Neural cell (in vitro differentiated cells): ENCODE measurements around the gene PLXNC1.

ENCODE experiments used
- TAF1 ChIP-seq: IDR thresholded peaks from 2 replicates; pipeline ENCODE4 v1.6.1; 2012; ENCODE audit warnings: low read depth
- TF ChIP-seq, protein P1 (sequence below): fragments of 450-650 bp; IDR thresholded peaks from 2 replicates; pipeline ENCODE4 v1.5.1; 2014; ENCODE audit warnings: antibody characterized with exemption, mild to moderate bottlenecking, moderate library complexity; ENCODE audit not compliant: poor library complexity, severe bottlenecking
- TF ChIP-seq, protein P2 (sequence below): IDR thresholded peaks from 2 replicates; pipeline ENCODE4 v1.6.1; 2012; ENCODE audit warnings: borderline replicate concordance

DNA sequence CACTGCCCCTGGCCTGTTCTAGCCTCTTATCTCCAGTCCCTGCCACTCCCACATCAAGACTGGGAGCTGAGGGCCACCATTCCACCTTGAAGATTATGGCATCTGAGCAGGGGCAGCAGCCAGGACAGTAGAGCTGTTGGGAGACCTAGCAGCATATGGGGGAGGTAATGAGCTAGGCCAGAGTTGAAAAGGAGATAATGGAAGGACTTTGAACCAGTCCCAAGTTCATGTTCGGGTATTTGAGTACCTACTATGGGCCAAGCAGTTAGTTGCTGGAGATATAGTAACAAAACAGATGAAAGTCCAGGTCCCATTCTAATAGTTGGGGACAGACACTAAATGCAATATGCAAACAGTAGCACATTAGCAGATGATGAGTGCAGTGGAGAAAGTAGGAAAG lies 151.5 kb downstream of the PLXNC1 start:
- TF ChIP-seq TAF1: no peak
- TF ChIP-seq, protein P1, sequence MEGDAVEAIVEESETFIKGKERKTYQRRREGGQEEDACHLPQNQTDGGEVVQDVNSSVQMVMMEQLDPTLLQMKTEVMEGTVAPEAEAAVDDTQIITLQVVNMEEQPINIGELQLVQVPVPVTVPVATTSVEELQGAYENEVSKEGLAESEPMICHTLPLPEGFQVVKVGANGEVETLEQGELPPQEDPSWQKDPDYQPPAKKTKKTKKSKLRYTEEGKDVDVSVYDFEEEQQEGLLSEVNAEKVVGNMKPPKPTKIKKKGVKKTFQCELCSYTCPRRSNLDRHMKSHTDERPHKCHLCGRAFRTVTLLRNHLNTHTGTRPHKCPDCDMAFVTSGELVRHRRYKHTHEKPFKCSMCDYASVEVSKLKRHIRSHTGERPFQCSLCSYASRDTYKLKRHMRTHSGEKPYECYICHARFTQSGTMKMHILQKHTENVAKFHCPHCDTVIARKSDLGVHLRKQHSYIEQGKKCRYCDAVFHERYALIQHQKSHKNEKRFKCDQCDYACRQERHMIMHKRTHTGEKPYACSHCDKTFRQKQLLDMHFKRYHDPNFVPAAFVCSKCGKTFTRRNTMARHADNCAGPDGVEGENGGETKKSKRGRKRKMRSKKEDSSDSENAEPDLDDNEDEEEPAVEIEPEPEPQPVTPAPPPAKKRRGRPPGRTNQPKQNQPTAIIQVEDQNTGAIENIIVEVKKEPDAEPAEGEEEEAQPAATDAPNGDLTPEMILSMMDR: no peak
- TF ChIP-seq, protein P2, sequence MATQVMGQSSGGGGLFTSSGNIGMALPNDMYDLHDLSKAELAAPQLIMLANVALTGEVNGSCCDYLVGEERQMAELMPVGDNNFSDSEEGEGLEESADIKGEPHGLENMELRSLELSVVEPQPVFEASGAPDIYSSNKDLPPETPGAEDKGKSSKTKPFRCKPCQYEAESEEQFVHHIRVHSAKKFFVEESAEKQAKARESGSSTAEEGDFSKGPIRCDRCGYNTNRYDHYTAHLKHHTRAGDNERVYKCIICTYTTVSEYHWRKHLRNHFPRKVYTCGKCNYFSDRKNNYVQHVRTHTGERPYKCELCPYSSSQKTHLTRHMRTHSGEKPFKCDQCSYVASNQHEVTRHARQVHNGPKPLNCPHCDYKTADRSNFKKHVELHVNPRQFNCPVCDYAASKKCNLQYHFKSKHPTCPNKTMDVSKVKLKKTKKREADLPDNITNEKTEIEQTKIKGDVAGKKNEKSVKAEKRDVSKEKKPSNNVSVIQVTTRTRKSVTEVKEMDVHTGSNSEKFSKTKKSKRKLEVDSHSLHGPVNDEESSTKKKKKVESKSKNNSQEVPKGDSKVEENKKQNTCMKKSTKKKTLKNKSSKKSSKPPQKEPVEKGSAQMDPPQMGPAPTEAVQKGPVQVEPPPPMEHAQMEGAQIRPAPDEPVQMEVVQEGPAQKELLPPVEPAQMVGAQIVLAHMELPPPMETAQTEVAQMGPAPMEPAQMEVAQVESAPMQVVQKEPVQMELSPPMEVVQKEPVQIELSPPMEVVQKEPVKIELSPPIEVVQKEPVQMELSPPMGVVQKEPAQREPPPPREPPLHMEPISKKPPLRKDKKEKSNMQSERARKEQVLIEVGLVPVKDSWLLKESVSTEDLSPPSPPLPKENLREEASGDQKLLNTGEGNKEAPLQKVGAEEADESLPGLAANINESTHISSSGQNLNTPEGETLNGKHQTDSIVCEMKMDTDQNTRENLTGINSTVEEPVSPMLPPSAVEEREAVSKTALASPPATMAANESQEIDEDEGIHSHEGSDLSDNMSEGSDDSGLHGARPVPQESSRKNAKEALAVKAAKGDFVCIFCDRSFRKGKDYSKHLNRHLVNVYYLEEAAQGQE: no peak
